ENCODE data around the gene DLX1.

Gene DLX1

GRCh38 chr2:172088245-172089004 is 3.1 kb downstream of the DLX1 start:
- FAIRE-seq = no peak

- FAIRE-seq = peak; percentile 21
These were observed 3.7 kb downstream of the DLX1 start for GRCh38 chr2:172089005-172089504.

GRCh38 chr2:172089633-172090032 is 4.3 kb downstream of the DLX1 start:
- FAIRE-seq = no peak

- FAIRE-seq = no peak
These were observed 5.0 kb downstream of the DLX1 start for GRCh38 chr2:172090044-172090961.

- FAIRE-seq = peak; percentile 77
These were observed 5.8 kb downstream of the DLX1 start for GRCh38 chr2:172091000-172091641.

- FAIRE-seq = no peak
These were observed 6.7 kb downstream of the DLX1 start for GRCh38 chr2:172091761-172092566.

- FAIRE-seq = no peak
These were observed 7.6 kb downstream of the DLX1 start for GRCh38 chr2:172092716-172093415.

GRCh38 chr2:172093416-172094293 is 8.3 kb downstream of the DLX1 start:
- peak; percentile 63 for FAIRE-seq

GRCh38 chr2:172094294-172095145 is 9.2 kb downstream of the DLX1 start:
- FAIRE-seq = no peak

GRCh38 chr2:172095146-172095904 is 10.0 kb downstream of the DLX1 start:
- peak; percentile 70 for FAIRE-seq

GRCh38 chr2:172095905-172096625 is 10.8 kb downstream of the DLX1 start:
- no peak for FAIRE-seq

GRCh38 chr2:172096626-172097547 is 11.6 kb downstream of the DLX1 start:
- FAIRE-seq = no peak

- no peak for FAIRE-seq
These were observed 12.3 kb downstream of the DLX1 start for GRCh38 chr2:172097557-172098131.

GRCh38 chr2:172098287-172098649 is 13.0 kb downstream of the DLX1 start:
- peak; percentile 42 for FAIRE-seq

GRCh38 chr2:172098650-172099471 is 13.6 kb downstream of the DLX1 start:
- FAIRE-seq = no peak

All from G401.6 (cell line).